ENCODE measurements around the gene CSNK2A1. TPM values are rescaled to one million over a fixed set of nuclear protein-coding genes. Genes with fewer than 3 reads are reported as not detected.

CSNK2A1 gene
- total RNA-seq, 2 donors from 2014 or later, result 84.5 to 125 TPM

GRCh38 chr20:462199-462991 is 81.2 kb downstream of the CSNK2A1 start, which contains the start of gene TBC1D20:
TSS of gene TBC1D20 (minus strand) at chr20:462533. CDS start at chr20:462405, 128 bp downstream.
- Histone ChIP-seq H3K9me3 (no peaks in the 10 kb centered on the region), H3K36me3 (no peaks in the 10 kb centered on the region), H3K4me3 (peak within 1 kb of the TSS; percentile 83 to 94), H3K4me1 (peaks cover 0 to 39% of the 10 kb centered on the region in 2 donors), H3K27me3 (no peaks in the 10 kb centered on the region), H3K27ac (peak within 1 kb of the TSS; percentile 94 to 96)
- no peak for TF ChIP-seq CTCF (IDR thresholded peaks at IDR 0.05)
- peak; percentile 84 for DNase-seq (ENCODE audit: low spot score)

- Histone ChIP-seq H3K4me1 (peaks cover 0 to 39% of the 10 kb centered on the region in 2 donors), H3K9me3 (no peaks in the 10 kb centered on the region), H3K27ac (peak overlapping the region; percentile 94 to 96), H3K36me3 (no peaks in the 10 kb centered on the region), H3K27me3 (no peaks in the 10 kb centered on the region), H3K4me3 (peak overlapping the region; percentile 83 to 94)
- no peak for TF ChIP-seq CTCF (IDR thresholded peaks at IDR 0.05)
- no peak for DNase-seq (ENCODE audit: low spot score)
These were observed 82.1 kb downstream of the CSNK2A1 start for GRCh38 chr20:461254-462198.

GRCh38 chr20:460707-461106 is 82.9 kb downstream of the CSNK2A1 start:
- Histone ChIP-seq H3K9me3 (no peaks in the 10 kb centered on the region), H3K27me3 (no peaks in the 10 kb centered on the region), H3K27ac (peak overlapping the region in 1 of 2 donors; percentile 5), H3K36me3 (no peaks in the 10 kb centered on the region), H3K4me1 (peaks cover 0 to 39% of the 10 kb centered on the region in 2 donors), H3K4me3 (no peak overlapping the region)
- DNase-seq (ENCODE audit: low spot score), result no peak
- no peak for TF ChIP-seq CTCF (IDR thresholded peaks at IDR 0.05)

- Histone ChIP-seq H3K27me3 (no peaks in the 10 kb centered on the region), H3K4me1 (peaks cover 0 to 39% of the 10 kb centered on the region in 2 donors)
These were observed 83.4 kb downstream of the CSNK2A1 start for GRCh38 chr20:460180-460579.

GRCh38 chr20:458776-459175 is 84.8 kb downstream of the CSNK2A1 start:
- no peak for DNase-seq (ENCODE audit: low spot score)
- no peaks in the 10 kb centered on the region for H3K27me3 ChIP-seq
- no peak for TF ChIP-seq CTCF (IDR thresholded peaks at IDR 0.05)
- H3K27ac ChIP-seq, result no peak overlapping the region
- peaks cover 0 to 39% of the 10 kb centered on the region in 2 donors for H3K4me1 ChIP-seq
- no peaks in the 10 kb centered on the region for H3K9me3 ChIP-seq
- no peaks in the 10 kb centered on the region for H3K36me3 ChIP-seq
- no peak overlapping the region for H3K4me3 ChIP-seq

More at GRCh38 chr20:460180-460579, 83.4 kb downstream of the CSNK2A1 start:
- no peak for DNase-seq (ENCODE audit: low spot score)
- no peak overlapping the region for H3K4me3 ChIP-seq
- no peak for TF ChIP-seq CTCF (IDR thresholded peaks at IDR 0.05)
- H3K27ac ChIP-seq, result peak overlapping the region in 1 of 2 donors; percentile 5
- H3K9me3 ChIP-seq, result no peaks in the 10 kb centered on the region
- H3K36me3 ChIP-seq, result no peaks in the 10 kb centered on the region

Data from right atrium auricular region (tissue), 2 donors.